ENCODE data around the gene ABCF3. TPM values are rescaled to one million over a fixed set of nuclear protein-coding genes. Genes with fewer than 3 reads are reported as not detected.
"Not testable (repeated sequence)": the region's sequence is repeated elsewhere in the genome, so short reads cannot be mapped to it uniquely, and the experiment has no call there.

The ABCF3 gene, protein sequence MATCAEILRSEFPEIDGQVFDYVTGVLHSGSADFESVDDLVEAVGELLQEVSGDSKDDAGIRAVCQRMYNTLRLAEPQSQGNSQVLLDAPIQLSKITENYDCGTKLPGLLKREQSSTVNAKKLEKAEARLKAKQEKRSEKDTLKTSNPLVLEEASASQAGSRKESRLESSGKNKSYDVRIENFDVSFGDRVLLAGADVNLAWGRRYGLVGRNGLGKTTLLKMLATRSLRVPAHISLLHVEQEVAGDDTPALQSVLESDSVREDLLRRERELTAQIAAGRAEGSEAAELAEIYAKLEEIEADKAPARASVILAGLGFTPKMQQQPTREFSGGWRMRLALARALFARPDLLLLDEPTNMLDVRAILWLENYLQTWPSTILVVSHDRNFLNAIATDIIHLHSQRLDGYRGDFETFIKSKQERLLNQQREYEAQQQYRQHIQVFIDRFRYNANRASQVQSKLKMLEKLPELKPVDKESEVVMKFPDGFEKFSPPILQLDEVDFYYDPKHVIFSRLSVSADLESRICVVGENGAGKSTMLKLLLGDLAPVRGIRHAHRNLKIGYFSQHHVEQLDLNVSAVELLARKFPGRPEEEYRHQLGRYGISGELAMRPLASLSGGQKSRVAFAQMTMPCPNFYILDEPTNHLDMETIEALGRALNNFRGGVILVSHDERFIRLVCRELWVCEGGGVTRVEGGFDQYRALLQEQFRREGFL
- 58.1 and 60.0 TPM in 2 replicates for total RNA-seq

DNA sequence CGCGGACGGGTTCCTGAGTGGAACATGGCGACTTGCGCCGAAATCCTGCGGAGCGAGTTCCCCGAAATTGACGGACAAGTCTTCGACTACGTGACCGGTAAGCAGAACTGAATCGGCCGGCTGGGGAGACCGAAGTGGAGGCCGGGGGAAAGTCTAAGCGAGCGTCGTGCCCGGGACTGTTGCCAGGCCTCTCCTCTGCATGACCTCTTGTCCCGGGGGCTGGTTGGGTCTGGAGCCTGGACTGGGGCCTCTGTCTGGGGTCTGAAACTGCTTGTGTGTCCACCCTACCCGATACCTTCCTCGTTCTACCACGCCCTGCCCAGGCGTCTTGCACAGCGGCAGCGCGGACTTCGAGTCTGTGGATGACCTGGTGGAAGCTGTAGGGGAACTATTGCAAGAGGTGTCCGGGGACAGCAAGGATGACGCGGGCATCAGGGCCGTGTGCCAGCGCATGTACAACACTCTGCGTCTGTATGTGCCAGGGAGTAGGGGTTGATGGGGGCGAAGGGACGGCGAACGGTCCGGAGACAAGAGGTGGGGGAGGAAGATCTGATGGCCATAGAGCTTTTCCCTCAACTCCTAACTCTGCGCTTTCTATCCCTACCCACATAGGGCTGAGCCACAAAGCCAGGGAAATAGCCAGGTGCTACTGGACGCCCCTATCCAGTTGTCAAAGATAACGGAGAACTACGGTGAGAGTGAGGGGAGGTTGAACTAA lies at the start of gene ABCF3:
Gene ABCF3, plus strand, starts transcription at position 16 of the 718 bp plus-strand sequence. Its CDS starts 9 bp downstream, at position 25.
- intact Hi-C loops (cut with micrococcal nuclease), result loop anchor here (1.0 to 2.0 kb wide), 8 partner anchors 12 to 550 kb away; partner anchors contain the start of genes ABCC5, AP2M1, EEF1AKMT4 and EIF2B5

DNA sequence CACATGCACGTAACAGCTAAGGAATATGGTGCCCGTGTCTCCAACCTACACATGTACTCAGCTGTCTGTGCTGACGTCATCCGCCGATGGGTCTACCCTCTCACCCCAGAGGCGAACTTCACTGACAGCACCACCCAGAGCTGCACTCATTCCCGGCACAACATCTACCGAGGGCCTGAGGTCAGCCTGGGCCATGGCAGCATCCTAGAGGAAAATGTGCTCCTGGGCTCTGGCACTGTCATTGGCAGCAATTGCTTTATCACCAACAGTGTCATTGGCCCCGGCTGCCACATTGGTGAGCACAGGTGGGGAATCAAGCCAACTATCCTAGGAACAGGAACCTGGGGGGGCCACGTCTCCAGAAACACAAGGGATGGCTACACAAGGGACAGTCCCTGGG lies 45.6 kb upstream of the ABCF3 start:
- intact Hi-C loops (cut with micrococcal nuclease), result no loop called here

DNA sequence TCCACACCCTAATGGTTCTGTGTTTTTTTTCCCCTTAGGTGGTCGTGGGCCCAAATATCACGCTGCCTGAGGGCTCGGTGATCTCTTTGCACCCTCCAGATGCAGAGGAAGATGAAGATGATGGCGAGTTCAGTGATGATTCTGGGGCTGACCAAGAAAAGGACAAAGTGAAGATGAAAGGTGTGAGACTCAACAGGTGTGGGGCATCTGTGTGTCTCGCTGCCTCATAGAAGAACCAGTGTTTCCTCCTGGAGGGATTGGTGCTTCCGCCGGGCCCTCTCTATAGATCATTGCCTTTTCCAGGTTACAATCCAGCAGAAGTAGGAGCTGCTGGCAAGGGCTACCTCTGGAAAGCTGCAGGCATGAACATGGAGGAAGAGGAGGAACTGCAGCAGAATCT lies 43.8 kb upstream of the ABCF3 start:
- intact Hi-C loops (cut with micrococcal nuclease), result no loop called here

DNA sequence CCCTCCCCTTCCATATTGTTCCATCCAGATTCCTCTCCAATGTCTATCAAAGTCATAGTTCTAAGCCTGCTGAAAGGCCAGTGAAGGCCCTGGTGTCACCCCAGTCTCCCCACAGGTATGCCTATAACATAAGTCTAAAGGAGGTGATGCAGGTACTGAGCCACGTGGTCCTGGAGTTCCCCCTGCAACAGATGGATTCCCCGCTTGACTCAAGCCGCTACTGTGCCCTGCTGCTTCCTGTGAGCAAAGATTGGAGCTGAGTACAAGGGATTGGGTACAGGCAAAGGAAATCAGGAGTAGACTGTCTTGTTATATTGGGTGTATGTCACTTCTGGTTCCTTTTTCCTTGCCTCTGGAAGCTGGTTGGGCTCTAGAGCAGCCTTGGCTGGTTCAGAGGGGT lies 42.7 kb upstream of the ABCF3 start:
- intact Hi-C loops (cut with micrococcal nuclease), result no loop called here

DNA sequence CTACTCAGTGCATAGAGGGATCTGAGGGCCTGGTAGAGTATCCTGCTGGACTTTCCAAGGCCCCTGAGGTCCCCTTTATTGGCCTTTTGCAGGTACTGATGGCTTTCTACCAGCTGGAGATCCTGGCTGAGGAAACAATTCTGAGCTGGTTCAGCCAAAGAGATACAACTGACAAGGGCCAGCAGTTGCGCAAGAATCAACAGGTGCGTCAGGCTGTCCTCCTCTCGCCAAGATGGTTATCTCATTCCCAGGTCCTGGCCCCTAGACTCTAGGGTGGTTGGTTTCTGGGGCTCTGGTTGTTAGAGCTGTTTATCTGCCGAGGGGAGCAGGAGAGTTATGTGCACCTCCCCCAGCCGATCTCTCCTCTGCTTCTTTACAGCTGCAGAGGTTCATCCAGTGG lies 41.5 kb upstream of the ABCF3 start:
- intact Hi-C loops (cut with micrococcal nuclease), result no loop called here

DNA sequence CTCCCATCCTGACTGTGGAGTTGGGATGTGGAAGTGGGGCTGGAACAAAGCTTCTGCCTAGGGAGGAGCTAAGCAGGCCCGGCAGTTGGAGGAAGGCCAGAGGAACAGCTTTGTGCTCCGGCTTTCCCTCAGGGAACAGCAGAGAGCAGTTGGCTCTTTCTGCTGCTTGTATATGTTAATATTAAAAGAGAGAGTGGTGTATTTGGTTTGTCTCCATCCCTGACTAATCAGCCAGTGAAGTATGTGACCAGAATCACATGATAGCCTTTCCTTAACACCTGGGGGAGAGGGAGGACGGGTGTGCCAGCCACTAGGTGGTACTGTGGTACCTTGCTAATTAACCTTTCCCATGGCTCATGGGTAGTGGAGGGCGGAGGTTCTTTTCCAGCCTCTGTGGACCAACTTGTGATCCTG lies 40.9 kb upstream of the ABCF3 start:
- intact Hi-C loops (cut with micrococcal nuclease), result no loop called here

DNA sequence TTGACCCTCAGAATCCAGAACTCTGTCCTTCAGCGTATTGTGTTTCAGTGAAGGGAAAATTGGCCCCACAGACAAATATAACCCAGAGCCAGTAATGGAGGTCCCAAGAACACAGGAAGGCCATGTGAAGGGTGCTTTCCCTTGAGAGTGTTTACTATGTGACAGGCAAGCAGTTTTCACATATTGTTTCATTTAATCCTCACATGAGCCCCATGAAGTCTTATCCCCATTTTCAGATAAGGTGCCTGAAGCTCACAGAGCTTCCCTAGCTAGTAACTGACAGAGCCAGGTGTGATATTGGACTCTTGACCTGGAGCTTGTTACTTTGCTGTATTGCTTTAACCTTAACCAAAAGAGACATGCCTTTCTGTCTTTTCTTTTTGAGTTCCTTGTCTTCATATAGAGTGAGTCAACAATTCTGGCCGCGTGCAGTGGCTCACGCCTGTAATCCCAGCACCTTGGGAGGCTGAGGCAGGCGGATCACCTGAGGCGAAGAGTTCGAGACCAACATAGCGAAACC lies 40.2 kb upstream of the ABCF3 start:
- intact Hi-C loops (cut with micrococcal nuclease), result no loop called here

DNA sequence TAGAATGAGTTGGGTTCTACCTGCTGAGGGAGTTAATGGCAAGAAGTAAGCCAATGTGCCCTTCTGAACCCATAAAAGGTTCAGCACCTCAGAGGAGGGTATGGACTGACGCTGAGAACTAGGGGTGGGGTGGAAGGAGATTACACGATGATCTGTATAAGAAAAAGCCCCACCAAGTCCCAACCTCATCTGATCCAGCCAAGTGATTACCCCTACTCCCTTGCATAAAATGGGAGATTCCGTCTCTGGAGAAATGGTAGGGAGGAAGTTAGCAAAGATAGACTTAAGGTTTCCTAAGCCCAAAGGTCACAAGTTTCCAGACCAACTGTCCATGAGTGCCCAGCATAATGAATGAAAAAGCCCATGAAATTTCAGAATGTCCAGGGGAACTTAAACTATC lies 37.9 kb upstream of the ABCF3 start:
- intact Hi-C loops (cut with micrococcal nuclease), result no loop called here

DNA sequence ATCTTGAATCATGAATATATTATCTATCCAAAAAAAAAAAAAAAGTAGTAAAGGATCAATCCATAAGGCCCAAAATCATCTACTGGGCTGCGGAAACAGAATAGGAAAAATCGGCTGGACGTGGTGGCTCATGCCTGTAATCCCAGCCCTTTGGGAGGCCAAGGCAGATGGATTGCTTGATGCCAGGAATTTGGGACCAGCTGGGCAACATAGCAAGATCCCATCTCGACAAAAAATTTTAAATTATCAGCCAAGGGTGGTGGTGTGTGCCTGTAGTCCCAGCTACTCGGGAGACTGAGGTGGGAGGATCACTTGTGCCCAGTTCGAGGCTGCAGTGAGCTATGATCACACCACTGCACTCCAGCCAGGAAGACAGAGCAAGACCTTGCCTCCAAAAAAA lies 36.9 kb upstream of the ABCF3 start:
- intact Hi-C loops (cut with micrococcal nuclease), result no loop called here

DNA sequence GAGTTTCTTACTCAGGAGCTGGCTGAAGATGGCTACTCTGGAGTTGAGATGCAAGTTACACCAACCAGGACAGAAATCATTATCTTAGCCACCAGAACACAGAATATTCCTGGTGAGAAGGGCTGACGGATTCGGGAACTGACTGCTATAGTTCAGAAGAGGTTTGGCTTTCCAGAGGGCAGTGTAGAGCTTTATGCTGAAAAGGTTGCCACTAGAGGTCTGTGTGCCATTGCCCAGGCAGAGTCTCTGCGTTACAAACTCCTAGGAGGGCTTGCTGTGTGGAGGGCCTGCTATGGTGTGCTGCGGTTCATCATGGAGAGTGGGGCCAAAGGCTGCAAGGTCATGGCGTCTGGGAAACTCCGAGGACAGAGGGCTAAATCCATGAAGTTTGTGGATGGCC lies 36.2 kb upstream of the ABCF3 start:
- intact Hi-C loops (cut with micrococcal nuclease), result not testable (repeated sequence)

DNA sequence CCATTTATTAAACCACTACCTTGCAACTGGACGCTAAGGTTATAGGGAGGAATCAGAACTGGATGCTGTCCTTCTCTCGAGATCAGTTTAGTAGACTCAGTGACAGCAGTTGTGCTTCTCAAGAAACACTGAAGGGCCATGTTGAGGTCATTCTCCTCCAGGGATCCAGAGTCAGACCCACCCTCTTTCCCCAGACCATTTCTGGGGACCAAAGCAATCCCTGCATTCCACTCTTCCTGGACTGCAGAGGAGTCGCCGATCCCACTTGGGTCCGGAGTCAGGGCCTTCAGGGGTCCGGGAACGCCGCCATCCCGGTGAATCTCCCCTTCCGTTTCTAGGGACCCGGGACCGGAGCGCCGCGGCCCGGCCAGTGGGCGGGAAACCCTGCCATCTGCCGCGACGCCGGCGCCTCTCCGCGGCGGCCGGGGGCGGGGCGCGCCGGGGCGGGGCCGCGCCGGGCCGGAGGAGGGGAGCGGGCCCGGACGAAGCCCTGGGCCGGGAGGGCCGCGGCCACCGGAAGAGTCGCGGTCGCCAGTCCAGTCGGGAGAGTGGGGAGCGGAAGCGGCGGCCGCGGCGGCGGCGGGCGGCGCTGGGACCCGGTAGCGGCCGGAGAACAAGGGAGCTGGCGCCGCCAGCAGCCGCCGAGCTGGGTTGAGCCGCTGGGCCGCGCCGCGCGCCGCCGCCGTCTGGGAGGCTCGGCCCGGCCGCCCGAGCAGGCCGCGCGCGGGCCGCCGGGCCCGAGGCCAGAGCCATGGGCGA lies 30.9 kb upstream of the ABCF3 start, which contains the start of gene DVL3:
Gene DVL3, plus strand, starts transcription at position 493 of the 759 bp plus-strand sequence. Its CDS starts 259 bp downstream, at position 752.
- intact Hi-C loops (cut with micrococcal nuclease), result loop anchor here (1.0 kb wide), 2 partner anchors 19 to 20 kb away; partner anchors contain the start of genes AP2M1 and EIF2B5

DNA sequence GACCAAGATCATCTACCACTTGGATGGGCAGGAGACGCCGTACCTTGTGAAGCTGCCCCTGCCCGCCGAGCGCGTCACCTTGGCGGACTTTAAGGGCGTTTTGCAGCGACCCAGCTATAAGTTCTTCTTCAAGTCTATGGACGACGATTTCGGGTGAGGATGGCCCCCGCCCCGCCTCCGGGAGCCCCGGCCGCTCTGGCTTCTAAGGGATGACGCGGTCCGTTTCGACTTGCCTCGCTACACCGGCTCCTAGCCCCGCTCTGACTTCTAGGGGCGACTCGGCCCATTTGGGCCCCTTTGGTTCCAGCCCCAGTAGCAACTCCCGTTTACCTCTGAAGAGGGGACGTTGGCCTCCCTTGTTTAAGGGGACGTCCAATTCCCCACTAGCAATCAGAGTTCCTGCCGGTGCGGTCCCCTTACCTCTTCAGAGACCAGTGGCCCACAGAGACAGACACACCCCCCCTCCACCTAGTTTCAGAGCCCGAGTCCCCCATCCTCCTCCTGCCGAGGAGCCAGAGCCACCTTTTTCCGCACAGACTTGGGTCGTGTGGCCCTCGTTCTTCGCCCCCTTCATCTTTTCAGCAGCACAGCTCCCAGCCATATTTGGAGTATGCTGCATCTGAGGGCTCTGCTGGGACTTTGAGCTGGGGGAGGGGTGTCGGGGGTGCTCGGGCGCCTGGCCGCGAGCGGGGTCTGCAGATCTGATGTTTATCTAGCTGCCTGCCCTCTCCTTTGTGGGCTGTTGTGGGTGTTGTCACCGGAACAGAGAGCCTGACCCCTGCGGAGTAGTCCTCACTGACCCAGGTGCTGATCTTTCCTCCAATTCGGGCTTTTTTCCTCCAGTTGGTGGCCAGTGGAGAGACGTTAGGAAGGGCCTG lies 30.1 kb upstream of the ABCF3 start:
- intact Hi-C loops (cut with micrococcal nuclease), result loop anchor here (1.0 kb wide), 3 partner anchors 18 to 30 kb away; partner anchors contain the start of genes ABCF3, AP2M1 and EIF2B5

DNA sequence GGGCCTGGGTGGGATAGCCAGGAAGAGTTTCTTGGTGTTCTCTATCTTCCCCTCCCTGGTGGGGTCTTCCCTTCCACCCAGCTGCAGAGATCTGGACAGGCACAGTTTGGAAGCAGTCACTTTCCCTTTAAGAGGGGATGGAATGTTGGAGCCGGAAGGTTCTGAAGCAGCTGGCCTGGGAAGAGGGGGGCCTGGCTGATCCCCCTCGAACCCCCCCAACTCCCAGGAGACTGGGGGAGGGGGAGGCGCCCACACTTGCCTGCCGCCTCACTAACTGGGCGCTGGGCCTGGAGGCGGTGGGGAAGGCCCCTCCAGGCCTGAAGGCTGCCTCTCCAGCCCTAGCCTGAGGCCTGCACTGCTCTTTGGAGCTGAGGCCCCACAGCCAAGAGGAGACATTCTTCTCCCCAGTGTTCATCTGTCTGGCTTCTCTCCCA lies 29.5 kb upstream of the ABCF3 start:
- intact Hi-C loops (cut with micrococcal nuclease), result loop anchor here (1.0 kb wide), 1 partner anchor 30 kb away; the partner anchor contains the start of gene ABCF3

DNA sequence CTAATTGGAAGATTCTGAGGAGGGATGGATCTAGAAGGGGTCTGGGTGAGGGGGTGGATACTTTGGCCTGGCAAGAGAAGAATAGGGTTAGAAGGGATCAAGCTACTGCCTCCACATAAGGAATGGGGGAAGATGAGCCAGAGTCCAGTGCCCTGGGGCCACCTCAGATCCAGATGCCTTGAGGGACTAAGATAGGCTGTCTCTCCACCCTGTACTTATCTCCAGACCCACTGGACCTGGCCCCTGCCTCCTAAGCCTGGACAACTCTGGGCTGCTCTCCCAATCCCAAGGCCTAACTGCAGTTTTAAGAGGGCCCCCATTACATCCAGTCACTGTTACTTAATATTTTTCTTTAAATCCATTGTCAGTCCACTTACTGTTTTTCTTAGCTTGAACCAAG lies 28.8 kb upstream of the ABCF3 start:
- intact Hi-C loops (cut with micrococcal nuclease), result no loop called here

DNA sequence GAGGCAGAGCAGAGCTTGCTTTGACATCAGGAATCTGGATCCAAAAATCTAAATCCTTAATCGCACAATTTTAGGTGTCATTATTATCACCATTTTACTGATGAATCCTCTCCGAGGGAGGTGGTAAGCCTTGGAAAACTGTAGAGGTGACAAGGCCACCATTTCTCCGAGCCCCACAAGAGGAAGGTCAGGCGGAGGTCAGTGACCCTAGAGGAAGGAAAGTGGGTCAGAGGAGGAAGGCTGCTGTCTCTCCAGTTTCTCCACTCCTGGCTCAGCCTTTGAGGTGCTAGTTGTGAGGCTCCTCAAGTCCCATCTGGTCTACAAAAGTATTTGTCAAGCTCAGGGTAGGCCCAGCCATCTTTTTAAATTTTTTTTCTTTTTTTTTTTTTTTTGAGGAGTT lies 27.6 kb upstream of the ABCF3 start:
- intact Hi-C loops (cut with micrococcal nuclease), result no loop called here

DNA sequence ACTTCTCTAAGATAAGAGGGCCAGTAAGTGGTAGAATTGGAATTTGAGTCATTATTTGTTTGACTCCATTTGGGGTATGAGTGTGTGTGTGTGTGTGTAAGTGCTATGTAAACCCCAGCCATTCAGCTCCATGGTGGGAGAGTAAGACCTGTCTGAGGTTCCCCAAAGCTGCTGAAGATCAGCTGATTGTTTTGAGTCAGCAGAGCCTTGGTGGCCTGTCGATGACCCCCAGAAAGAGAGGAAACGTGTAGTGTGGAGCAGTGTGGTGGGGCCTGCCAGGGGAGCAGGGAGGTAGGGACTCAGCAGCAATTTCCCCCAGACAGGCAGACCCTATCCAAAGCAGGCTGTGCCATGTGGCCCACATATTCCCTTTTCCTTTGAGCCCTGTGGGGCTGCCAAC lies 25.5 kb upstream of the ABCF3 start:
- intact Hi-C loops (cut with micrococcal nuclease), result no loop called here

DNA sequence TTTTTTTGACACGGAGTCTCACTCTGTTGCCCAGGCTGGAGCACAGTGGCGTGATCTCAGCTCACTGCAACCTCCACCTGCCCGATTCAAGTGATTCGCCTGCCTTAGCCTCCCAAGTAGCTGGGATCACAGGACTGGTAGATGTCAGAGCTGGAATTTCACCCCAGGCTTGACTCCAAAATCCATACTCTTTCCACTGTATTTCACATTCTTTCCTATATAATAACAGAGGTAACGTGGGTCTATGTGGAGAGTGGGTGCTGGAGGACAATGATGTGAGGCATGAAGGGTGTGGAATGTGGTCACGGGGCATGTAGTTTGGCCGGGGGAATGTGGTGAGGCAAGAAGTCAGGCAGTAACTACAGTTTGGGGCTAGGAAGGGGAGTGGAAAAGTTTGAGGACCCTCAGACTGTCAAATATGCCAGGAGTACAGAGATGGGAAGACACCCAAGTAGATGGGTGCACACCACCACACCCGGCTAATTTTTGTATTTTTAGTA lies 23.4 kb upstream of the ABCF3 start:
- intact Hi-C loops (cut with micrococcal nuclease), result not testable (repeated sequence)

DNA sequence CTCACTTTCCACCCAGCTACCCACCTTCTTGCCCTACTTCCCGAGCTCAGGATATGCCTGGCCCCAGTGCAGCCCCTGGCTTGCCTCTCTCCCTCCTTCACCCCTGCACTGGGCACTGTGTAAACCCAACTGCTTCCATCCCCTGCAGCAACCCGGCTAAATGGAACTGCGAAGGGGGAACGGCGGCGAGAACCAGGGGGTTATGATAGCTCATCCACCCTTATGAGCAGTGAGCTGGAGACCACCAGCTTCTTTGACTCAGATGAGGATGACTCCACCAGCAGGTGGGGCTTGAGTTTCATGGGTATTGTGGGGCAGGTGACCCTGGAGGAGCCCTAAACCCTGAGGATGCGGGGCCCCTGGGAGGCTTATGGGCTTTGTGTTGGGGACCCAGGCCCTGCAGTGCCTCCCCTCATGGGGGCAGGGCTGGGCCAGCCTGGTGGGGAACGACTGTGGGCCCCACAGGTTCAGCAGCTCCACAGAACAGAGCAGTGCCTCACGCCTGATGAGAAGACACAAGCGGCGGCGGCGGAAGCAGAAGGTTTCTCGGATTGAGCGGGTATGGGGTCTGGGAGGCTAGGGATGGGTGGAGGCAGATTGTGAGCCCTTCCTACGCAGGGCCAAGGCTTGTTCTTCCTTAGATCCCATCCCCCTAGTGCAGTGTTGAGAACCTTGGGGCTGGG lies 21.2 kb upstream of the ABCF3 start:
- intact Hi-C loops (cut with micrococcal nuclease), result no loop called here

DNA sequence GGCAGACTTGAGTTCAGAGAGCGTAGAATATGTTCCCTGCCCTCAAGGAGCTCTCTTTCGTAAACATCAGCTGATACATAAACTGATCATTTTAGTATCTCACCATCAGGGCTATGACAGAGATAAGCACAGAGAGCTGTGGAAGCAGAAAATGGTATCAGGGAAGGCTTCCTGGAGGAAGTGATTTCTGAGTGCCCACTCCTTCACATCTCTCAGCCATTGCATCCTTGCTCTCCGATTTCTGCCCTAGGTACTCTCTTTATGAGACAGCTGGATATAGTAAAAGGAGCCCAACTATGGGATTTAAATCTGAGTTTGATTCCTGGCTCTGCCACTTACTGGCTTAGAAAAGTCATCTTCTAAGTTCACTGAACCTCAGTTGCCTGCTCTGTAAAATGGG lies 20.5 kb upstream of the ABCF3 start:
- intact Hi-C loops (cut with micrococcal nuclease), result no loop called here
